ENCODE results near the gene ATXN1.
"Not testable (repeated sequence)": the region's sequence is repeated elsewhere in the genome, so short reads cannot be mapped to it uniquely, and the experiment has no call there.

The ATXN1 gene

DNA sequence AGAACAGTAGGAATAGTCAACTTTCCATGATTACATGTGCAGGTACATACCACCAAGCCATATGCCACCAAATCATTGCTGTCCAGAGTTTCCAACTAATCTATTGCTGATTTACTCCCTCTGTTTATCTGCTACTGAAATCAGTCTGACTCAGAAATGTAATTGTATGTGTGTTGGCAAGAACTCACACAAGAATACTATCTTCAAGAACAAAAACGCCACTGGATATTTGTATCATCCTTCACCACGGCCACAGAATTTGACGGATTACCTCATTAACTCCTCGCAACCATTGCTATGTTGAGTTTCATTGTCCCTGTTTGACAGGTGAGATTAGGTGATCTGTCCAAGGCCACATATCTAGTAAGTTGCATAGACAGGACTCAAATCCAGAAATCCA, 363.6 kb downstream of the ATXN1 start:
- Histone ChIP-seq H3K4me1 (ENCODE audit: insufficient read depth, low read length) (peaks cover 34% of the 10 kb centered on the region), H3K27ac (ENCODE audit: low read depth, low read length) (no peak overlapping the region), H3K36me3 (ENCODE audit: insufficient read depth, low read length) (no peaks in the 10 kb centered on the region), H3K9ac (ENCODE audit: low read length) (no peak overlapping the region), H3K9me3 (ENCODE audit: low read length) (no peaks in the 10 kb centered on the region), H3K27me3 (ENCODE audit: control insufficient read depth in 1 of 2, insufficient read depth in 2 of 2, low read length in 2 of 2) (no peaks in the 10 kb centered on the region), H3K4me3 (ENCODE audit: low read depth in 1 of 2, low read length in 2 of 2) (no peak overlapping the region)

DNA sequence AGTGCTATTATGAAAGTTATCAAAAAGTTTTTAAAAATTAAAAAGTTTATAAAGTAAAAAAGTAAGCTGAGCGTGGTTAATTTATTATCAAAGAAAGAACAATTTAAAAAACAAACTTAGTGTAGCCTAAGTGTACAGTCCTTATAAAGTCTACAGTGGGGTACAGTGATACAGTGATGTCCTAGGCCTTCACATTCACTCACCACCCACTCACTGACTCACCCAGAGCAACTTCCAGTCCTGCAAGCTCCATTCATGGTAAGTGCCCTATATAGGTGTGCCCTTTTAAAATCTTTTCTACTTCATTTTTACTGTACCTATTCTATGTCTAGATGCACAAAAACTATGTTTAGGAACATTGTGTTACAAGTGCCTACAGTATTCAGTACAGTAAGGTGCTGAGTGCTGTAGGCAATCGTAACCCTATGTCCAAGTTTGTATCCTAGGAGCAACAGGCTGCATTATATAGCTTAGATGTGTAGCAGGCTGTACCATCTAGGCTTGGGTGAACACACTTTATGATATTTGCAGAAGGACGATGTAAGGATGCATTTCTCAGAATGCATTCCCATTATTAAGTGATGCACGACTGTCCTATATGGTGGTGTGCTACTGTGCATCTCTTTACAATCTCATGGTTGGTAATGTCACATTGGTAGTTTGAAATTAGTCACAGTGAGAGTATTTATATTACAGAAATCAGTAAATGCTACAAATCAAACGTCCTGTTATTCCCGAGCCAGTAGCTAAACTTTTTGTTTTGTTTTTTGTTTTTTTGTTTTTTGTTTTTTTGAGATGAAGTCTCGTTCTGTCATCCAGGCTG, 364.6 kb downstream of the ATXN1 start:
- Histone ChIP-seq H3K36me3 (ENCODE audit: insufficient read depth, low read length) (no peaks in the 10 kb centered on the region), H3K9me3 (ENCODE audit: low read length) (no peaks in the 10 kb centered on the region), H3K9ac (ENCODE audit: low read length) (no peak overlapping the region), H3K4me1 (ENCODE audit: insufficient read depth, low read length) (peaks cover 36% of the 10 kb centered on the region), H3K27me3 (ENCODE audit: control insufficient read depth in 1 of 2, insufficient read depth in 2 of 2, low read length in 2 of 2) (no peaks in the 10 kb centered on the region), H3K27ac (ENCODE audit: low read depth, low read length) (no peak overlapping the region), H3K4me3 (ENCODE audit: low read depth in 1 of 2, low read length in 2 of 2) (no peak overlapping the region)

DNA sequence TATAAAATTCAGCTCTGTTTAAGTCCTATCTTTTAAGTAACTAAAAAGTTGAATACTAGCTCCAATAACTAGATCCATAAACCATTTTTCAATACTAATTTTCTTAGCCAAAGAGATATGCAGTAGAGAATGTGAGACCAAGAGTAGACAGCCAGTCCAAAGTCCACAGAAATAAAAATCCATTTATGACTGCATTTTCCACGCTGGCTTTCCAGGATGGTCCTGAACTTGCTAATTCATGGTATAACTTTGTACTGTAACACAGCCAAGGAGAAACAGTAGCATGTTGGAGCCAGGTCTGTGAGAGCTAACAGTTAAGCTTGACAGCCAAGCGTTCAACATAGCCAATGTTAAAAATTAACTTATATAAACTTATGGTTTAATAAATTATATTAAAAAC, 366.6 kb downstream of the ATXN1 start:
- H3K9me3 ChIP-seq (ENCODE audit: low read length): no peaks in the 10 kb centered on the region
- H3K4me3 ChIP-seq (ENCODE audit: low read depth in 1 of 2, low read length in 2 of 2): no peak overlapping the region
- no peaks in the 10 kb centered on the region for H3K36me3 ChIP-seq (ENCODE audit: insufficient read depth, low read length)
- H3K27me3 ChIP-seq (ENCODE audit: control insufficient read depth in 1 of 2, insufficient read depth in 2 of 2, low read length in 2 of 2): no peaks in the 10 kb centered on the region
- H3K27ac ChIP-seq (ENCODE audit: low read depth, low read length): no peak overlapping the region
- H3K9ac ChIP-seq (ENCODE audit: low read length): no peak overlapping the region
- peaks cover 29% of the 10 kb centered on the region for H3K4me1 ChIP-seq (ENCODE audit: insufficient read depth, low read length)

DNA sequence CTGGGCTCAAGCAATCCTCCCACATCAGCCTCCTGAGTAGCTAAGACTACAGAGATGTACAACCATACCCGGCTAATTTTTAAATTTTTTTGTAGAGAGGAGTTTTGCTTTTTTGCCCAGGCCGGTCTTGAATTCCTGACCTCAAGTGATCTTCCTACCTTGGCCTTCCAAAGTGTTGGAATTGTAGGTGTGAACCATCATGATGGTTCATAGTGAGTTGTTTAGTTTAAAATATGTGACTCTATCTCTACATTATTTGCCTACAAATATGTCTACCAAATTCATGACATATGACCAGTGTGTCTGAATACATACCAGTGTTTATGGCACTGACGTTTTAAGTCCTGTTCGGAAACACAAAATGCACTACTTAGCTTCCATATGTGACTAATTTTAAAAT, 367.9 kb downstream of the ATXN1 start:
- Histone ChIP-seq H3K9me3 (ENCODE audit: low read length) (no peaks in the 10 kb centered on the region), H3K4me3 (ENCODE audit: low read depth in 1 of 2, low read length in 2 of 2) (no peak overlapping the region), H3K27ac (ENCODE audit: low read depth, low read length) (no peak overlapping the region), H3K27me3 (ENCODE audit: control insufficient read depth in 1 of 2, insufficient read depth in 2 of 2, low read length in 2 of 2) (no peaks in the 10 kb centered on the region), H3K36me3 (ENCODE audit: insufficient read depth, low read length) (no peaks in the 10 kb centered on the region), H3K9ac (ENCODE audit: low read length) (no peak overlapping the region), H3K4me1 (ENCODE audit: insufficient read depth, low read length) (peaks cover 16% of the 10 kb centered on the region)

DNA sequence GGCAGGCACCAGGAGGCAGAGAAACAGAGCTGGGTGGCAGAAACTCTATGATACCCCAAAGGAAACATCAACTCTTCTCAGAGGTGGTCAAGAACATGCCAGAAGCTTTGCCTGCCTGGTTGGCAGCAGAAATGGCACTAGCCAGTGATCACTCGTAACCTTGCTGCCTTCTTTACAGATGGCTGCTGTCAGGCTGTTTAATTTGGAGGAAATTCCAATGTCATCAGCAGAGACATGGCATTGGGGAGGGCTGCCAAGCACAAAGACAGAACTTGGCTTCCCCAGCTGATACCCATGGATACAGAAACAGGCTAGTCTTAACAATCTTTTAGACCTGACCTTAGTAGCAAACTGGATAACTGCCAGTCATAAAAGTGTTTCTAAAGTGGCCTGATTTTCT, 369.2 kb downstream of the ATXN1 start:
- Histone ChIP-seq H3K27ac (ENCODE audit: low read depth, low read length) (no peak overlapping the region), H3K4me1 (ENCODE audit: insufficient read depth, low read length) (peaks cover 16% of the 10 kb centered on the region), H3K27me3 (ENCODE audit: control insufficient read depth in 1 of 2, insufficient read depth in 2 of 2, low read length in 2 of 2) (no peaks in the 10 kb centered on the region), H3K4me3 (ENCODE audit: low read depth in 1 of 2, low read length in 2 of 2) (no peak overlapping the region), H3K36me3 (ENCODE audit: insufficient read depth, low read length) (no peaks in the 10 kb centered on the region), H3K9me3 (ENCODE audit: low read length) (no peaks in the 10 kb centered on the region), H3K9ac (ENCODE audit: low read length) (no peak overlapping the region)

DNA sequence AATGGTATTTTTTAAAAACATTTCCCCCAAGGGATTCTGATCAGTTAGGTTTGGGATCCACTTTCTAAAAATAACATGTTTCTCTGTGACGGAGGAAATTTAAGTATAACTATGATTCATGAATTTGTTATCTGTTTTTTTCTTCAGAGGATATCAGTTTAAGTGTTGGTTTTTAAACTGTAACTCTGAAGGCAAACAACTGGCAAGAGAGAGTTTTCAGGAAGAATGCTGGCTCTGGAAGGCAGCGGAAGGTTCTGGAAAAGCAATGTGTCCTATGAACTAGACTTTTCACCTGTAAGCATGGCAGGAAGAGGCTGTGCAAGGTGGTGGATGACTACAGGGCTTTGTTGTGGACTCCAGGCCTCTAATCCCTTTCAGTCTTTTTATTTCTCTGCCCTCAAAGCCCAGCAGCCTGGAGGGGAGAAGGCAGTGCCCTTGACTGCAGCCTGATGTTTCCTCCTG, 369.8 kb downstream of the ATXN1 start:
- H3K9ac ChIP-seq (ENCODE audit: low read length): no peak overlapping the region
- peaks cover 16% of the 10 kb centered on the region for H3K4me1 ChIP-seq (ENCODE audit: insufficient read depth, low read length)
- H3K27me3 ChIP-seq (ENCODE audit: control insufficient read depth in 1 of 2, insufficient read depth in 2 of 2, low read length in 2 of 2): no peaks in the 10 kb centered on the region
- H3K27ac ChIP-seq (ENCODE audit: low read depth, low read length): no peak overlapping the region
- H3K9me3 ChIP-seq (ENCODE audit: low read length): no peaks in the 10 kb centered on the region
- no peak overlapping the region for H3K4me3 ChIP-seq (ENCODE audit: low read depth in 1 of 2, low read length in 2 of 2)
- no peaks in the 10 kb centered on the region for H3K36me3 ChIP-seq (ENCODE audit: insufficient read depth, low read length)

DNA sequence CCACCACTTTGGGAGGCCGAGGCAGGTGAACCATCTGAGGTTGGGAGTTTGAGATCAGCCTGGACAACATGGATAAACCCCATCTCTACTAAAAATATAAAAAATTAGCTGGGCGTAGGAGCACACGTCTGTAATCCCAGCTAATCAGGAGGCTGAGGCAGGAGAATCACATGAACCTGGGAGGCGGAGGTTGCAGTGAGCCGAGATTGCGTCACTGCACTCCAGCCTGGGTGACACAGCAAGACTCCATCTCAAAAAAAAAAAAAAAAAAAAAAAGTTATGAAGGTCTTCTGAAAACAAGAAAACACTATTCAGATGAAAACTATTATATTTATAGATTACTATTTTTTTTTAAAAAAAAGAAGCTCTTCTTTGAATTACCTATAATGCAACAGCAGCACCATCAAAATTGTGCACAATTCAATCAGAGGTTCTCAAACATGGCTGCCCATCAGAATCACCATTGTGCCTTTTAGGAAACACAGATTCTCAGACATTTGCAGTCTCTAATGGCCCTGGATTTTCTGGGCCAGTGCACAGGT, 370.3 kb downstream of the ATXN1 start:
- H3K4me1 ChIP-seq (ENCODE audit: insufficient read depth, low read length): peaks cover 16% of the 10 kb centered on the region
- not testable (repeated sequence) for H3K27ac ChIP-seq (ENCODE audit: low read depth, low read length); H3K36me3 ChIP-seq (ENCODE audit: insufficient read depth, low read length); H3K9me3 ChIP-seq (ENCODE audit: low read length); H3K27me3 ChIP-seq (ENCODE audit: control insufficient read depth in 1 of 2, insufficient read depth in 2 of 2, low read length in 2 of 2); H3K9ac ChIP-seq (ENCODE audit: low read length); H3K4me3 ChIP-seq (ENCODE audit: low read depth in 1 of 2, low read length in 2 of 2)

DNA sequence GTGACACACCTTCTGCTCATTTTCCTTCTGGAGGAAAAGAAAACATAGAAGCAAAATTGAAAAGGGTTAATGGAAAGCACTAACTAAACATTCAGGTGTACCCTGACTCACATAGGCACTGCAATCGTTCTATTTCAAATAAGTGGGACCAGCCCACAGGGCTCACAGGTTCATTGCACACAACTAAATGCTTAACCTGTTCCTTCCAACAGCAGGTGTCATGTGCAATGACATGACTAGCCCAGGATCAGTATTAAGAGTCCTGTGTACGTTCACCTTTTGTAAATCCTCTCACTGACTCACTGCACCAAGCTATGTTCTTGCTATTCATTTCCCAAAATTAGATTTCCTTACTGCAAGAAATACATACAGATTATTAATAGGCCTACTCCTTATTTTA, 371.6 kb downstream of the ATXN1 start:
- Histone ChIP-seq H3K4me1 (ENCODE audit: insufficient read depth, low read length) (peaks cover 16% of the 10 kb centered on the region), H3K9ac (ENCODE audit: low read length) (no peak overlapping the region), H3K4me3 (ENCODE audit: low read depth in 1 of 2, low read length in 2 of 2) (no peak overlapping the region)

DNA sequence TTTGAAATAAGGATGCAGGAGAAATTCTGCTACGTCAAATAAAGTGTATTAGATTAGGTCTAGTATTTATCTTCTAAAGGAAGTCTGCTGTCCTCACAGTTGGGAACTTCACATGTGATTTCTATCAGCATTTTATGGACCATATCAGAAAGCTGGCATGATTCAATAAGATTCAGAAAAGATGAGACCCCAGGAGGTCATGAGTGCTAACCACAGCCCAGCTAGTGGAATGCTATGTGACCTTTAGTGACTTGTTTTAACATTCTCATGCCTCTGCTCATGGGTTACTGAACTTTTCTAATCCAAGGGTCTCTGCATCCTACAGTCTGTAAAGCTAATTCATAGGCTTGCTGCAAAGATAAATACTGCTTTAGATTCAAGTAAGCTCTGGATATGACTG, 372.8 kb downstream of the ATXN1 start:
- Histone ChIP-seq H3K4me1 (ENCODE audit: insufficient read depth, low read length) (peaks cover 16% of the 10 kb centered on the region), H3K27ac (ENCODE audit: low read depth, low read length) (no peak overlapping the region), H3K27me3 (ENCODE audit: control insufficient read depth in 1 of 2, insufficient read depth in 2 of 2, low read length in 2 of 2) (no peaks in the 10 kb centered on the region), H3K9ac (ENCODE audit: low read length) (no peak overlapping the region), H3K4me3 (ENCODE audit: low read depth in 1 of 2, low read length in 2 of 2) (no peak overlapping the region), H3K9me3 (ENCODE audit: low read length) (no peaks in the 10 kb centered on the region), H3K36me3 (ENCODE audit: insufficient read depth, low read length) (no peaks in the 10 kb centered on the region)

More for the DNA sequence above, 371.6 kb downstream of the ATXN1 start:
- H3K36me3 ChIP-seq (ENCODE audit: insufficient read depth, low read length): no peaks in the 10 kb centered on the region
- no peaks in the 10 kb centered on the region for H3K9me3 ChIP-seq (ENCODE audit: low read length)
- no peak overlapping the region for H3K27ac ChIP-seq (ENCODE audit: low read depth, low read length)
- no peaks in the 10 kb centered on the region for H3K27me3 ChIP-seq (ENCODE audit: control insufficient read depth in 1 of 2, insufficient read depth in 2 of 2, low read length in 2 of 2)

DNA sequence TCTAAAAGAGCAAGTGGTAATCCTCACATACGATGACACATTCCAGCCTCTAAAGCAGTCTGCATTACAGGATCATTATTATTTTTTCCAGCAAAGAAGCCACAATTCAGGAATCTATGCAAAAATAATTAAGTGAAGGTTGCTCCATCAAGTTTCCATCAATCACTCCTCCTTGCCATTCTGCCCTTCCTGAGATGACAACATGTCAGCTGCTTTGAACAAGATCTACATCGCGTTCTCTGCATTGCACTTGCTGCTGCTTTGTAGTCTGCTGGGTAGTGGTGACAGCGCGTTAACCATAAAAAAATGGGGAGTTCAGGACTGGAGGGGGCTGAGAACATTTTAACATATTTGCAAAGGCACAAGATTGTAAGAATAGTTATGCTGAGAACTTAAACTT, 375.2 kb downstream of the ATXN1 start:
- Histone ChIP-seq H3K27ac (ENCODE audit: low read depth, low read length) (no peak overlapping the region), H3K4me3 (ENCODE audit: low read depth in 1 of 2, low read length in 2 of 2) (no peak overlapping the region), H3K27me3 (ENCODE audit: control insufficient read depth in 1 of 2, insufficient read depth in 2 of 2, low read length in 2 of 2) (no peaks in the 10 kb centered on the region), H3K4me1 (ENCODE audit: insufficient read depth, low read length) (no peaks in the 10 kb centered on the region), H3K9me3 (ENCODE audit: low read length) (no peaks in the 10 kb centered on the region), H3K9ac (ENCODE audit: low read length) (no peak overlapping the region), H3K36me3 (ENCODE audit: insufficient read depth, low read length) (no peaks in the 10 kb centered on the region)

DNA sequence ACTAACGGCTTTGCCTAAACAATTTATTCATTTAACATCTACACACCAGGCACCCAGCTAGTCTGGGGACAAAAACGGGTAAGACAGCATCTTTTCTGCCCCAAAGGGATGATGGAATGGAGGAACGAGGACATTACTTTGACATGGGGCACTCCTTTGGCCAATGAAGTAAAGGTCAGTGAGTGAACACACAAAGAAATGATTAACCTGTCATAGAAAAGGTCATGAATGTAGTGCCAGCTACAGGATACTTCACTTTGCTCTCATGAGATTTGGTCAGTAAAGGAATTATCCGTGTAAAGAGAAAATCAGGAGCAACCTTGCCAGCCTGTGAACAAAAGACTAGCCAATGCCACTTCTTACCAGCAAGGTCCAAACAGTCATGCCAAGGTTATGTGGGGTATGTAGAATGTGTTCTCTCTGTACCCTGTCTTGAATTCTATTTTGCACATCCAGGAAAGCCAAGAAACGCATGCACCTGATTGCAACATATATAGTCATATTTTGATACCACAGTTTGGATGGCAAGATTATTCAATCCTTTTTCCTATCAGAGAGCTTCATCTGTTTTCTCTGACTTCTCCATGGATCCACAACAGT, 377.6 kb downstream of the ATXN1 start:
- Histone ChIP-seq H3K27ac (ENCODE audit: low read depth, low read length) (no peak overlapping the region), H3K9me3 (ENCODE audit: low read length) (no peaks in the 10 kb centered on the region), H3K4me3 (ENCODE audit: low read depth in 1 of 2, low read length in 2 of 2) (no peak overlapping the region)

More for the DNA sequence above, 377.6 kb downstream of the ATXN1 start:
- H3K4me1 ChIP-seq (ENCODE audit: insufficient read depth, low read length): no peaks in the 10 kb centered on the region
- no peak overlapping the region for H3K9ac ChIP-seq (ENCODE audit: low read length)
- no peaks in the 10 kb centered on the region for H3K36me3 ChIP-seq (ENCODE audit: insufficient read depth, low read length)
- H3K27me3 ChIP-seq (ENCODE audit: control insufficient read depth in 1 of 2, insufficient read depth in 2 of 2, low read length in 2 of 2): no peaks in the 10 kb centered on the region
